HG03571 (cell line): ENCODE results near the gene PHLPP2.

Experiments used
- ATAC-seq: cut with Tn5 transposase; IDR thresholded peaks from one replicate; pipeline ENCODE4 v1.9.1; 2021; ENCODE audit not compliant: unreplicated experiment

The PHLPP2 gene

DNA sequence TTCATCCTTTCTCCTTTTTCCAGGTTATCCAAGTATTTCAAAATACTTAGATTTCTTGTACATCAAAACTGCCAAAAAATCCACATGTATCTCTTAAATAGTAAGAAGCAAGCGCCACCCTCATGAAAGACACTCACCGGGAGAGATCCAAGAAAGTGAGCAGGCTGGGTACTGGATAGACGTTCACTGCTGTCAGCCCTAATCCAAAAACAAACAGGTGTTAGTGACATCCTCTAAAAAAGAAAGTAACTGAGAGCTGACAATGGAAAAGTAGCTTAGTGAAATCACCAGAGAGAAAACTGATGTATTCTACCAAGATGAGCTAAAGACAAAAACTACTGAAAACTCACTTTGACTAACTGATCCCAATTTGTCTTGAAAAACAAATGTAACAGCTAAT, 52.4 kb downstream of the PHLPP2 start:
- no peak for ATAC-seq

- ATAC-seq, result no peak
These were observed 53.3 kb downstream of the PHLPP2 start for GRCh38 chr16:71671165-71671564.

GRCh38 chr16:71670537-71670936, 54.0 kb downstream of the PHLPP2 start:
- ATAC-seq, result no peak

- no peak for ATAC-seq
These were observed 54.5 kb downstream of the PHLPP2 start for GRCh38 chr16:71669926-71670536.

DNA sequence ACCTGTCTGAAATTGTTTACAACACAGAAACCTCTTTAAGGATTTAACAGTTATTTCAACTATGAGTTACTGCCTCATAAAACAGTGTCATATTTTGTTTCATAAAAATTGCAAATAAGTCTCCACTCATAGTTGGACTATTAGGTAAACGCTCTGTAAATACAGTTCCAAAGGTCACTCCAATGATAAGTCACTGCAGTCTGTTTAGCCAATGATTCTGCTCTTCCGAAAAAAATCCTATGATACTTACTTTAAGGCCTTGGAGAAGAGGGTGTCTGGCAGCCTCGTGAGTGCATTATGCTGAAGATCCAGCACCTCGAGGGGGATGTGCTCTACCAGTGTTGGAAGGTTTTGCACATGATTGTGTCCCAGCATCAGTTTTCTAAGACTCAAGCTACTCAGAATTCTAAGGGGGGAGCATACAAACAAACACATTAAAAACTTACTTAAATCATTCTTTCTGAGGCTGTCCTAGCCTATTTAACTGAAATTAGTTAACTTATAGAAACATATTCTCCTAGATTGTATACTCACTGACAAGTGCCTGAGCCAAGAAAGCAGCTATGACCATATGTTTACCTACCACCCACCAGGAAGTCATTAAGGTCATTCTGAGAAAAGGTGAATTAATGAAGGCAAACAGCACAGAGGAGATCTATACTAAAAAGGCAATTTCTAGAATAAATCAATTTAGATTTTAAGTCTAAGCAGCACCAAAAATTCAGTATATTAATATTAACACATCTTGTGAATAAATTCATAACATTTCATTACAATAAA, 57.4 kb downstream of the PHLPP2 start:
- no peak for ATAC-seq

DNA sequence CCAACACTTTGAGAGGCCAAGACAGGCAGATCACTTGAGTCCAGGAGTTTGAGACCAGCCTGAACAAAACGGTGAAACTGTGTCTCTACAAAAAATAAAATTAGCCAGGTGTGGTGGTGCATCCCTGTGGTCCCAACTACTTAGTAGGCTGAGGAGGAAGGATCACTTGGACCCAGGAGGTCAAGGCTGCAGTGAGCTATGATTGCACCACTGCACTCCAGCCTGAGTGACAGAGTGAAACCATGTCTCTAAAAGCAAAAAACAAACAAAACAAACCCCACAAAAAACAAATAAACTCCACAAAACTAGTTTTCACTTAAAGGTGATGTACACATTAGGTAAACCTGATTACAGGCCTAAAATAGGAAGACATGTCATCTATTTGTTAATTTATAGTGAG, 58.2 kb downstream of the PHLPP2 start:
- no peak for ATAC-seq

GRCh38 chr16:71659471-71659870, 65.0 kb downstream of the PHLPP2 start:
- no peak for ATAC-seq

- no peak for ATAC-seq
These were observed 65.7 kb downstream of the PHLPP2 start for GRCh38 chr16:71658771-71659170.

DNA sequence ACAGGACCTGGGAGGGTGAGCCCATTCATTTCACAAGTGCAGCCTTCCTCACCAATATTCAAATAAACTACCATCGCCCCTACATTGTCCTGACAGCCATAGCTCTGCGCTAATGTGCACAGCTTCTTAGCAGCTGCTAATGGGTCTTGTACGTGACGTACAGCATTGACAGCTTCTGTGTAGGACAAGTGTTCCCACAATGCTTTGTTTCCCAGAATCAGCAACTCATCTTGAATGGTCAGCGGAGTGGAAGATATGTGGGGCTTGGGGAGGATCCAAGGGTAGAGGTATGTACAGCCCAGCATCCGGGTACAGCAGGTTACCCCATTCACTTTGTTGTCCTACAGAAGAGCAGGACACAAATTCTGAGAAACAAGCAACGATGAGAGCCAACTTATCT, 74.8 kb downstream of the PHLPP2 start:
- ATAC-seq, result no peak

- no peak for ATAC-seq
These were observed 75.6 kb downstream of the PHLPP2 start for GRCh38 chr16:71648921-71649320.

DNA sequence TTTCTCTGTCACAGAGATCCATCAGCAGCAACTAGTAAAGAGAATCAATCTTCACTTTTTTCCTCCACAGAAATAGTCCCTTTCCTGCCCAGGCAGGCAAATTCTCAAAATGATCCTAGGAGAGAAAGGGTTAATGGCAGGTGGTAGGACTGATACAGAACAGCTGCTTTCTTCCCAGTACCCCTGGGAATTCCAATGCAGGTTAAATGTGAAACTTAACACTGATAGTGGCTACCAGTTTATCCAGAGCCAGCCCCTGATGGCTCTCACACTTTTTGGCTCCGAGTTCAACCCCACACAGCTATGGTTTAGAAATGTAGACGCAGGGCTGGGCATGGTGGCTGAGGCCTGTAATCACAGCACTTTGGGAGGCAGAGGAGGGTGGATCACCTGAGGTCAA, 76.3 kb downstream of the PHLPP2 start:
- no peak for ATAC-seq

- no peak for ATAC-seq
These were observed 77.1 kb downstream of the PHLPP2 start for GRCh38 chr16:71647391-71647790.

- no peak for ATAC-seq
These were observed 79.1 kb downstream of the PHLPP2 start for GRCh38 chr16:71645450-71645849.

DNA sequence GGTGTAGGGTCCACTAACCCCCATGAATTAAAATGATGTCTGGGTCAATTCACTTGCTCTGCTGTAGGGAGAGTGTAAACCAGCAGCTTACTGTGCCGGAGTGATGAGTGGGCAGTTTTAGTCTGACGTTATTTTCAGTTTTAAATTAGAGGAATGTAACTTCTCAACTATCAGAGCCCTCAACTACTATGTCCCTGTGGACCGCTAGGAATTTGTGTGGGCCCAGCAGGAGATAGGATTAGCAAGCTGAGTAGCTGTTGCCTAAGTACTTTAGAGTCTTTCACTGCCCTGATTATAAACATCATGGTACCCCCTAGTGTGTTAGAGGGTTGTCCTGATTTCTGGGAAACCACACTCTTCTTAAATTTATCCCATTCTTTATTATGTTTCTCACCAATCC, 87.1 kb downstream of the PHLPP2 start:
- no peak for ATAC-seq

GRCh38 chr16:71635632-71636031, 88.9 kb downstream of the PHLPP2 start:
- no peak for ATAC-seq

DNA sequence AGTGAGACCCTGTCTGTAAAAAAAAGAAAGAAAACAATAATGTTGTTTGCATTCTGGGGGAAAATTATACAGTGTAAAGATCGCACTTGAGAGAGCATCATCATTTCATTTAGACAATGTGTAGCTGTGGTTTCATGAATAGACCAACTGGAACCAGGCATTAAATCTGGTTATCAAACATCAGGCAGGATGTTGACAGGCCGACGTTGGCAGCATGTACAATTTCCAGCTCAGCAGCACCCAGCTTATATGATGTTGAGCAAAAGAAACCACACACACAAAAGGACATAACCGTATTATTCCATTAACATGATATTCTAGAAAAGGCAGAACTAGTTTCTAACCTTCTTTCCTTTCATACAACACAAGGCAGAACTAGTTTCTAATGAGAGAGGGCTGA, 92.7 kb downstream of the PHLPP2 start:
- ATAC-seq, result no peak

- no peak for ATAC-seq
These were observed 93.7 kb downstream of the PHLPP2 start for GRCh38 chr16:71630808-71631207.

DNA sequence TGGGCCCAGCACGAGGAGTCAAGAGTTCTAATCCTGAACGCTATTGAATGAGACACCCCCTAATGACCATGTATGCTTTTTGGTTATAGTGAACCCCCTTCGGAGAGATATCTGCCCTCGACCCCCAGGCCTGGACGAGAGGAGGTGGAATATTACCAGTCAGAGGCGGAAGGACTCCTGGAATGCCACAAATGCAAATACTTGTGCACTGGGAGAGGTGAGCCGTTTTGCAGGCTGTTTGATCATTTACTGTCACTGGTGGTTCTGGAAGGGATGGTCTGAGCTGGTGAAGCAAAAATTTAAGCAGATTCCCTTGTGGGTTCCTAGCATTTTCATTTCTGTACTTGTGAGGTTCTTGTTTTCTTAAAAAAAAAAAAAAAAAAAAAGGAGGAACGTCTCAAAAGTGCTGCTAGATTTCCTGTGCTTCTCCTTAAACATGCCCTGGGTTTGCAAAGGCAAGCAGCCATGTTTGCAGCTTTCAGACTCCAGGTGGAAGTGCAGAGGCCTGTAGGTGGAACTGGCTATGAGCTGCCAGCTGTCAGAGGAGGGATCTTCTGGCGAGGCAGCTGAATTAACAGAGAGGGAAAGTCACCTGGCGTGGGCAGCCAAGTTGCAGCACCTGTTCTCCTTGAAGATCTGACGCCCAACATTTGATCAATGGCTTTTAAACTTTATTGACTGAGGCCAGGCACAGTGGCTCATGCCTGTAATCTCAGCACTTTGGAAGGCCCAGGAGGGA, 95.1 kb downstream of the PHLPP2 start:
- ATAC-seq, result no peak

GRCh38 chr16:71628810-71629209, 95.7 kb downstream of the PHLPP2 start:
- no peak for ATAC-seq

DNA sequence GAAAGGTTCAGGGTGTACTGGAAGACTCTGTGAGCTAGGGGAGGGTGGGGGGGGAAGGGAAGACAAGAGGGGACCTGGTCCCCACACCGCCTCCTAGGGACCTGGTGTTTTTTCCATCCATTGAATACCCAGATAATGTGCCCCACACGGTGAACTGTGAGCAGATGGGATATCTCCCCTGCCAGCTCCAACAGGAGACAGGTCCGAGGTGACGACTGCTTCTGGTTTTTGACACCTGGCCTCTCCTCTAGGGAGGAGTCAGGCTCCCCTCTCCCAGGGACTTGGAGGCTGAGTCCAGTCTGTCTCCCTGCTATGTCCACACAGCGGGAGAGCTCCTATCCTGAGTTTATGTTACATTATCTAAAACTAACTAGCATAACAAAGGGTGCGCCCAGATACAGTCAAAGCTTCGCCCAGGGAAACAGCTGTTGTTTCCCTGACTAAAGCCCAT, 96.7 kb downstream of the PHLPP2 start:
- ATAC-seq, result no peak

DNA sequence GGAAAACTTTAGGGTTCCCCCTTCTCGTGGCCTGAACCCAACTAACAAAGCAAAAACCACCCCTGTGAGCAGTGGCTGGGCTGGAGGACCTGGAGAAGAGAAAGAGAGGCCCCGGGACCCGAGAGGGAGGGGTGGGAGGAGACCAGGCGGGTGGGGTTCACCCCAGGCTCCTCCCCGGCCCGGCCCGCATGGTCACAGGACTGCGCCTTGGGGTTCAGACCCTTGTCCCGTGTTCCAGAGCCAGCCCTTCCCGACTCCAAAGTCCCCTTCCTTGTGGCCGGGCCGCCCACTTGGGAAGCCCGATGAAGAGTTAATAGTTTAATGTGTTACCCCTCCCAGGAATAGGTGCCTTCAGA, 97.7 kb downstream of the PHLPP2 start:
- ATAC-seq, result no peak
